GM12878 (cell line): ENCODE results near the gene SCARB1. TPM values are rescaled to one million over a fixed set of nuclear protein-coding genes. Genes with fewer than 3 reads are reported as not detected.

Experiments
- ATAC-seq: fragments of 200-7000 bp; cut with Tn5 transposase; 3 replicates; pipeline ENCODE4 v1.9.1; 2020; ENCODE audit warnings: mild to moderate bottlenecking, moderate library complexity
- BruUV-seq: library from RNA; stranded (reverse); fragments of 400-500 nt; replicated peaks from 2 replicates; lab custom pipeline; 2021; lab: Mats Ljungman, UMichigan
- CTCF ChIA-PET: fragments of 300-600 bp; sonication (Branson Sonifier 250); formaldehyde crosslinking; extraction: SDS; loops from one replicate; lab custom pipeline; 2021; ENCODE audit warnings: inconsistent platforms; lab: Yijun Ruan, JAX
- POLR2A ChIA-PET: fragments of 350-600 bp; formaldehyde crosslinking; extraction: SDS; loops from one replicate; lab custom pipeline; 2021; ENCODE audit warnings: inconsistent platforms; lab: Charles Lee
- RAD21 ChIA-PET: fragments of 300-600 bp; sonication (Branson Sonifier 250); formaldehyde crosslinking; loops from one replicate; lab custom pipeline; 2023; ENCODE audit warnings: antibody characterized with exemption; ENCODE audit not compliant: unreplicated experiment; lab: Charles Lee
- SMC1A ChIA-PET: fragments of 300-600 bp; sonication (Branson Sonifier 250); formaldehyde crosslinking; loops from one replicate; lab custom pipeline; 2023; ENCODE audit not compliant: unreplicated experiment, uncharacterized antibody; lab: Charles Lee
- DNase-seq: peaks from one replicate; pipeline ENCODE4 v3.0.0-alpha.2; 2011; ENCODE audit warnings: low read depth, low spot score
- FAIRE-seq: peaks from 3 replicates; lab custom pipeline; 2011; peaks lifted over from hg19 to GRCh38; lab: Jason Lieb, UNC
- H2AFZ ChIP-seq: 2 replicates; pipeline ENCODE4 v1.6.0; 2011; ENCODE audit warnings: low read depth, low read length, control low read depth; ENCODE audit not compliant: control insufficient read depth
- H3K27ac ChIP-seq: 2 replicates; pipeline ENCODE4 v1.5.1; 2011; ENCODE audit warnings: control low read depth; ENCODE audit not compliant: control insufficient read depth, insufficient read depth
- H3K27me3 ChIP-seq, 2 experiments: replicated peaks in 1 of 2; 2 replicates each; pipeline versions ENCODE4 v1.6.0 to v1.6.1; 2011; ENCODE audit warnings: low read length in 1 of 2; ENCODE audit not compliant: control insufficient read depth in 2 of 2, insufficient read depth in 2 of 2
- H3K36me3 ChIP-seq, 2 experiments: 2 replicates each; pipeline ENCODE4 v1.5.1; 2011; ENCODE audit warnings: low read length in 1 of 2; ENCODE audit not compliant: control insufficient read depth in 2 of 2, insufficient read depth in 2 of 2
- H3K4me1 ChIP-seq: 2 replicates; pipeline ENCODE4 v1.6.1; 2011; ENCODE audit warnings: mild to moderate bottlenecking, low read length, moderate library complexity, mixed read lengths; ENCODE audit not compliant: control insufficient read depth, insufficient read depth
- H3K4me2 ChIP-seq: 2 replicates; pipeline ENCODE4 v1.6.0; 2011; ENCODE audit warnings: control low read depth; ENCODE audit not compliant: control insufficient read depth, insufficient read depth
- H3K4me3 ChIP-seq: fragments of 200-600 bp; sonication (generic); 2 replicates; pipeline ENCODE4 v1.5.1; 2016
- H3K79me2 ChIP-seq: 2 replicates; pipeline ENCODE4 v1.6.0; 2011; ENCODE audit warnings: low read length; ENCODE audit not compliant: control insufficient read depth, insufficient read depth
- H3K9ac ChIP-seq: 2 replicates; pipeline ENCODE4 v1.8.0; 2011; ENCODE audit warnings: low read length, control low read depth, mixed read lengths; ENCODE audit not compliant: control insufficient read depth, insufficient read depth
- H3K9me3 ChIP-seq: replicated peaks from 3 replicates; pipeline ENCODE4 v1.5.1; 2011; ENCODE audit warnings: mild to moderate bottlenecking, low read length; ENCODE audit not compliant: control insufficient read depth, insufficient read depth
- H4K20me1 ChIP-seq: 2 replicates; pipeline ENCODE4 v1.6.0; 2011; ENCODE audit not compliant: control insufficient read depth, insufficient read depth
- ATF2 ChIP-seq: IDR thresholded peaks from 2 replicates; pipeline ENCODE4 v1.6.1; 2012; ENCODE audit warnings: low read length, inconsistent platforms
- BACH1 ChIP-seq: fragments of 450-650 bp; IDR thresholded peaks from 2 replicates; pipeline ENCODE4 v1.6.1; 2017; ENCODE audit warnings: mild to moderate bottlenecking, borderline replicate concordance
- CREM ChIP-seq: IDR thresholded peaks from 2 replicates; pipeline ENCODE4 v1.6.1; 2014; ENCODE audit warnings: antibody characterized with exemption, low read depth
- E2F8 ChIP-seq: fragments of 450-650 bp; IDR thresholded peaks from 2 replicates; pipeline ENCODE4 v1.6.1; 2018; ENCODE audit warnings: mild to moderate bottlenecking, low read depth, moderate library complexity; ENCODE audit not compliant: partially characterized antibody
- EGR1 ChIP-seq, 2 experiments: IDR thresholded peaks; 1 replicate in 1 of 2; 2 replicates in 1 of 2; pipeline ENCODE4 v1.6.1; 2011 to 2012; ENCODE audit warnings: low read depth in 2 of 2, low read length in 2 of 2, borderline replicate concordance in 1 of 2, mild to moderate bottlenecking in 1 of 2, moderate library complexity in 1 of 2
- HSF1 ChIP-seq: fragments of 150-350 bp; IDR thresholded peaks from 2 replicates; pipeline ENCODE4 v1.6.1; 2014; ENCODE audit warnings: mild to moderate bottlenecking, low read depth, low read length
- IRF4 ChIP-seq: IDR thresholded peaks from 2 replicates; pipeline ENCODE4 v1.6.1; 2011; ENCODE audit warnings: low read depth, low read length
- MEF2B ChIP-seq: fragments of 450-650 bp; IDR thresholded peaks from 2 replicates; pipeline ENCODE4 v1.6.1; 2018; ENCODE audit warnings: mild to moderate bottlenecking, moderate library complexity; ENCODE audit not compliant: partially characterized antibody, poor library complexity, severe bottlenecking
- PML ChIP-seq: IDR thresholded peaks from 2 replicates; pipeline ENCODE4 v1.6.1; 2012; ENCODE audit warnings: low read length, inconsistent platforms
- SMC3 ChIP-seq: IDR thresholded peaks from 2 replicates; pipeline ENCODE4 v1.6.1; 2011; ENCODE audit warnings: low read length, improper control_type of control experiment, borderline replicate concordance
- SREBF1 ChIP-seq: IDR thresholded peaks from 2 replicates; pipeline ENCODE4 v1.6.1; 2012; ENCODE audit warnings: mild to moderate bottlenecking, low read length
- TBL1XR1 ChIP-seq: IDR thresholded peaks from 2 replicates; pipeline ENCODE4 v1.6.1; 2012; ENCODE audit warnings: low read depth, low read length, improper control_type of control experiment
- USF2 ChIP-seq: IDR thresholded peaks from 2 replicates; pipeline ENCODE4 v1.6.1; 2011; ENCODE audit warnings: low read depth, low read length, improper control_type of control experiment, borderline replicate concordance
- ZSCAN29 ChIP-seq: fragments of 450-650 bp; IDR thresholded peaks from 2 replicates; pipeline ENCODE4 v1.6.1; 2017; ENCODE audit warnings: mild to moderate bottlenecking, moderate library complexity
- WGBS: methylation state at CpG from one replicate; pipeline ENCODE4 v1.1.6; 2016; ENCODE audit warnings: low lambda C conversion rate; ENCODE audit not compliant: insufficient replicate concordance, insufficient coverage; ENCODE audit errors: missing lambda C conversion rate; 5-methylcytosine and 5-hydroxymethylcytosine counted together
- in situ Hi-C: fragments of 300-500 bp; cut with MboI; formaldehyde crosslinking; loops from 9 replicates; pipeline ENCODE4 v1.14.3; 2018; ENCODE audit warnings: mixed read lengths
- intact Hi-C: fragments of 100-400 bp; cut with micrococcal nuclease; formaldehyde crosslinking; loops from one replicate; pipeline ENCODE4 v1.14.2; 2022; ENCODE audit not compliant: unreplicated experiment
- polyA plus RNA-seq, 11 experiments: library from polyadenylated mRNA; depleted of rRNA in 4 of 11; unstranded in 6 of 11; stranded (reverse) in 5 of 11; fragments of >200 nt; fragmentation: Nextera tagmentation in 4 of 11; fragmentation: Illumina TruSeq in 1 of 11; extraction: Ambion mirVana in 4 of 11; extraction: Trizol in 1 of 11; gene quantifications; 1 replicate in 1 of 11; 2 replicates in 10 of 11; pipeline versions ENCODE4 v1.2.1 to v1.2.3, GENCODE V29; 2011 to 2016; ENCODE audit warnings: inconsistent platforms in 2 of 11, missing spikeins in 2 of 11, low read depth in 1 of 11
- total RNA-seq, 4 experiments: library from RNA; depleted of rRNA in 3 of 4; stranded (reverse); fragments of >200 nt in 3 of 4; fragmentation: Illumina TruSeq in 1 of 4; extraction: Trizol in 1 of 4; gene quantifications; 2 replicates each; pipeline versions ENCODE4 v1.2.1 to v1.2.3, GENCODE V29; 2013 to 2021

Gene SCARB1
- total and polyA plus RNA-seq, 10 of the 15 experiments (the other 5 are each of a cell fraction or from before 2014, with no cell fraction given): 0.34 to 104 (median 63.1) TPM

- no peak overlapping the region for H3K4me2 ChIP-seq
- ChIA-PET CTCF (no interaction called here), POLR2A (no interaction called here), SMC1A (no interaction called here), RAD21 (no interaction called here)
- 99% methylated on average over 9 of the region's 9 CpGs for WGBS
- H3K4me1 ChIP-seq: no peaks in the 10 kb centered on the region
- no peaks in the 10 kb centered on the region for H4K20me1 ChIP-seq
- H3K9ac ChIP-seq: no peak overlapping the region
- intact Hi-C loops (no loop called here), in situ Hi-C loops (no loop called here)
- peaks cover 5% of the 10 kb centered on the region; the same call in 1 of the 3 replicates for H3K9me3 ChIP-seq
- H3K4me3 ChIP-seq: no peak overlapping the region
- ATAC-seq: no peak
- no peak for FAIRE-seq
- peaks cover 0 to 18% of the 10 kb centered on the region in 2 experiments; a peak in 3 of 4 replicates for H3K36me3 ChIP-seq
- DNase-seq: no peak
- peaks cover 26% of the 10 kb centered on the region for H3K79me2 ChIP-seq
- H3K27ac ChIP-seq: no peak overlapping the region
- H2AFZ ChIP-seq: no peak overlapping the region
- no TSS peak for BruUV-seq
- no peak for TF ChIP-seq PML
- TF ChIP-seq SMC3: no peak
- TF ChIP-seq MEF2B: no peak
- no peak for TF ChIP-seq E2F8
- no peak for TF ChIP-seq BACH1
- TF ChIP-seq ATF2: no peak
- TF ChIP-seq CREM: no peak
- TF ChIP-seq TBL1XR1: no peak
- TF ChIP-seq HSF1: no peak
- no peak for TF ChIP-seq EGR1 (IDR thresholded peaks at IDR 0.05; ENCODE audit: borderline replicate concordance in 1 of 2, low read depth in 2 of 2, low read length in 2 of 2)
- no peak for TF ChIP-seq USF2
- TF ChIP-seq ZSCAN29: no peak
- no peak for TF ChIP-seq SREBF1
- TF ChIP-seq IRF4: no peak
- H3K27me3 ChIP-seq: no peaks in the 10 kb centered on the region
Measured at GRCh38 chr12:124834822-124835221, 28.8 kb downstream of the SCARB1 start.
